Keratinocyte (primary cell): ENCODE measurements around the gene MEGF11. TPM values are rescaled to one million over a fixed set of nuclear protein-coding genes. Genes with fewer than 3 reads are reported as not detected.

Experiments
- DNase-seq: peaks from one replicate; pipeline ENCODE4 v3.0.0-alpha.2; 2011; ENCODE audit warnings: low read depth, missing footprints, low spot score
- FAIRE-seq: peaks from 2 replicates; lab custom pipeline; 2011; peaks lifted over from hg19 to GRCh38; lab: Jason Lieb, UNC
- H2AFZ ChIP-seq: 2 replicates; pipeline ENCODE4 v1.6.0; 2012; ENCODE audit warnings: low read length, control low read depth, inconsistent platforms; ENCODE audit not compliant: control insufficient read depth
- H3K27ac ChIP-seq: 2 replicates; pipeline ENCODE4 v1.5.1; 2011; ENCODE audit warnings: low read length; ENCODE audit not compliant: control insufficient read depth, insufficient read depth
- H3K27me3 ChIP-seq: 3 replicates; pipeline ENCODE4 v1.6.0; 2011; ENCODE audit warnings: low read length; ENCODE audit not compliant: control insufficient read depth, insufficient read depth; ENCODE audit errors: extremely low read depth
- H3K36me3 ChIP-seq, 2 experiments: 2 replicates in 1 of 2; 3 replicates in 1 of 2; pipeline ENCODE4 v1.5.1; 2011; ENCODE audit warnings: low read length in 2 of 2, mild to moderate bottlenecking in 1 of 2; ENCODE audit not compliant: control insufficient read depth in 2 of 2, insufficient read depth in 2 of 2; ENCODE audit errors: extremely low read depth in 1 of 2
- H3K4me1 ChIP-seq: 3 replicates; pipeline ENCODE4 v1.5.1; 2011; ENCODE audit warnings: low read length; ENCODE audit not compliant: control insufficient read depth, insufficient read depth; ENCODE audit errors: extremely low read depth
- H3K4me2 ChIP-seq: 3 replicates; pipeline ENCODE4 v1.6.0; 2011; ENCODE audit warnings: low read depth, low read length; ENCODE audit not compliant: control insufficient read depth, insufficient read depth; ENCODE audit errors: extremely low read depth
- H3K4me3 ChIP-seq, 3 experiments: fragments of 200-600 bp in 1 of 3; sonication (generic) in 1 of 3; 2 replicates in 2 of 3; 3 replicates in 1 of 3; pipeline ENCODE4 v1.5.1; 2011 to 2016; ENCODE audit warnings: low read length in 3 of 3, mild to moderate bottlenecking in 3 of 3, control low read depth in 2 of 3, inconsistent platforms in 1 of 3, low read depth in 1 of 3, mixed read lengths in 1 of 3, mixed run types in 1 of 3, moderate library complexity in 1 of 3; ENCODE audit not compliant: control insufficient read depth in 2 of 3, insufficient read depth in 2 of 3; ENCODE audit errors: extremely low read depth in 1 of 3
- H3K79me2 ChIP-seq: 2 replicates; pipeline ENCODE4 v1.6.0; 2012; ENCODE audit warnings: low read length; ENCODE audit not compliant: control insufficient read depth, insufficient read depth
- H3K9ac ChIP-seq: 3 replicates; pipeline ENCODE4 v1.6.0; 2011; ENCODE audit warnings: low read length; ENCODE audit not compliant: control insufficient read depth, insufficient read depth; ENCODE audit errors: extremely low read depth
- H3K9me1 ChIP-seq: 3 replicates; pipeline ENCODE4 v1.6.0; 2011; ENCODE audit warnings: low read length; ENCODE audit not compliant: control insufficient read depth, insufficient read depth; ENCODE audit errors: extremely low read depth
- H3K9me3 ChIP-seq: 2 replicates; pipeline ENCODE4 v1.5.1; 2012; ENCODE audit warnings: low read depth, low read length; ENCODE audit not compliant: control insufficient read depth
- H4K20me1 ChIP-seq: 3 replicates; pipeline ENCODE4 v1.6.0; 2011; ENCODE audit warnings: low read length; ENCODE audit not compliant: control insufficient read depth, insufficient read depth; ENCODE audit errors: extremely low read depth
- CTCF ChIP-seq, 3 experiments: IDR thresholded peaks in 1 of 3; conservative IDR thresholded peaks in 1 of 3; optimal IDR thresholded peaks in 1 of 3; 2 replicates in 2 of 3; 3 replicates in 1 of 3; pipeline versions ENCODE3 to v1.5.1; 2011; ENCODE audit warnings: low read length in 3 of 3, mild to moderate bottlenecking in 3 of 3, moderate library complexity in 2 of 3, control low read depth in 1 of 3, inconsistent platforms in 1 of 3; ENCODE audit not compliant: insufficient read depth in 2 of 3; ENCODE audit errors: extremely low read depth in 1 of 3
- EZH2 ChIP-seq: IDR thresholded peaks from one replicate; pipeline ENCODE4 v1.6.1; 2012; ENCODE audit warnings: inconsistent platforms, mild to moderate bottlenecking, low read length, moderate library complexity
- dilution Hi-C: fragments of 300-500 bp; cut with MboI; formaldehyde crosslinking; loops from one replicate; pipeline ENCODE4 v1.7.0; 2020; ENCODE audit warnings: low sequenced_read_pairs; ENCODE audit not compliant: extremely low pct_ligation_motif_present
- polyA plus RNA-seq, 5 experiments: library from polyadenylated mRNA; depleted of rRNA in 3 of 5; stranded (reverse) in 3 of 5; stranded (forward) in 1 of 5; unstranded in 1 of 5; fragments of >200 nt; gene quantifications; 1 replicate in 1 of 5; 2 replicates in 3 of 5; 3 replicates in 1 of 5; pipeline versions ENCODE4 v1.2.1 to v1.2.3, GENCODE V29; 2011 to 2012; ENCODE audit warnings: missing spikeins in 2 of 5, low read depth in 1 of 5, low replicate concordance in 1 of 5

The MEGF11 gene
- polyA plus RNA-seq, 1 donor (not counting 4 experiments of a cell fraction or from before 2014, with no cell fraction given), result not detected

GRCh38 chr15:66234798-66235197 is 18.8 kb downstream of the MEGF11 start:
- dilution Hi-C loops, result no loop called here
- H3K4me1 ChIP-seq, result no peaks in the 10 kb centered on the region
- no peak overlapping the region for H3K4me2 ChIP-seq
- DNase-seq (no peak), FAIRE-seq (no peak)
- no peak overlapping the region for H3K9ac ChIP-seq
- peaks cover 11% of the 10 kb centered on the region for H3K27me3 ChIP-seq
- H3K36me3 ChIP-seq, result no peaks in the 10 kb centered on the region
- H3K4me3 ChIP-seq, result no peak overlapping the region
- TF ChIP-seq CTCF (optimal IDR thresholded peaks at IDR 0.05 in 1 of 3, IDR thresholded peaks at IDR 0.05 in 1 of 3, conservative IDR thresholded peaks at IDR 0.05 in 1 of 3; ENCODE audit: extremely low read depth in 1 of 3, insufficient read depth in 2 of 3, low read length in 3 of 3), result no peak
- no peak for TF ChIP-seq EZH2
- H2AFZ ChIP-seq, result no peak overlapping the region
- no peaks in the 10 kb centered on the region for H4K20me1 ChIP-seq
- no peaks in the 10 kb centered on the region for H3K79me2 ChIP-seq
- H3K9me3 ChIP-seq, result no peaks in the 10 kb centered on the region
- H3K9me1 ChIP-seq, result no peaks in the 10 kb centered on the region
- no peak overlapping the region for H3K27ac ChIP-seq

- H2AFZ ChIP-seq, result no peak overlapping the region
- H3K79me2 ChIP-seq, result no peaks in the 10 kb centered on the region
- no peak overlapping the region for H3K4me2 ChIP-seq
- no peak overlapping the region for H3K4me3 ChIP-seq
- no peak for FAIRE-seq
- TF ChIP-seq CTCF (optimal IDR thresholded peaks at IDR 0.05 in 1 of 3, IDR thresholded peaks at IDR 0.05 in 1 of 3, conservative IDR thresholded peaks at IDR 0.05 in 1 of 3; ENCODE audit: extremely low read depth in 1 of 3, insufficient read depth in 2 of 3, low read length in 3 of 3), result peak in 1 of 3 experiments; percentile 25
- TF ChIP-seq EZH2, result no peak
- no peak overlapping the region for H3K9ac ChIP-seq
- no peak for DNase-seq
- no peaks in the 10 kb centered on the region for H3K36me3 ChIP-seq
- dilution Hi-C loops, result no loop called here
- H4K20me1 ChIP-seq, result no peaks in the 10 kb centered on the region
- H3K4me1 ChIP-seq, result no peaks in the 10 kb centered on the region
- H3K9me3 ChIP-seq, result no peaks in the 10 kb centered on the region
- H3K9me1 ChIP-seq, result no peaks in the 10 kb centered on the region
- H3K27me3 ChIP-seq, result peaks cover 13% of the 10 kb centered on the region
- no peak overlapping the region for H3K27ac ChIP-seq
Observed at GRCh38 chr15:66233487-66234415, 19.8 kb downstream of the MEGF11 start.
